Measurements from ENCODE around the gene AGAP1.

AGAP1 gene

DNA sequence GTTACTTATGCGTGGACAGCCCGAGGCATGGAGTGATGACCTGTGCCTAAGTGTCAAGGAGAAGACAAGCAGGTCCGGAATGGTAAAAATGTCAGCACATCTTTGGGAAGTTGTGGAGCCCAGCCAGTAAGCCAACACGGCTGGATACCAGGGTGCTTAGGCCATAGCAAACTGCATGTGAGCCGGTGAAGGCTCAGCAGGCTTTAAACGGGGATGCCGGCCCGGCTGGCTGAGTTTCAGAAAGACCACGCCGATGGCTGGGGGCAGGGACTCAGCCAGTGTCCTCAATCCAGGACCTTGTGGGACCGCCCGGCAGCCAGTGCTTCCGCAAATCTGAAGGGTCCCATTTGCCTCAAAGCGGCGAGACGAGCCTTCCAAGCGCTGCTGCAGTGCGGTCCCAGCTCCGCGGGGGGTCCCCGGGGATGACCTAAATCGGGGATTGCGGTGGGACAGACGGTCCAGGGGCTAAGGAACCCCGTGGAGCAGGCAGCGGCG, 946 bp upstream of the AGAP1 start:
- no peak for FAIRE-seq

DNA sequence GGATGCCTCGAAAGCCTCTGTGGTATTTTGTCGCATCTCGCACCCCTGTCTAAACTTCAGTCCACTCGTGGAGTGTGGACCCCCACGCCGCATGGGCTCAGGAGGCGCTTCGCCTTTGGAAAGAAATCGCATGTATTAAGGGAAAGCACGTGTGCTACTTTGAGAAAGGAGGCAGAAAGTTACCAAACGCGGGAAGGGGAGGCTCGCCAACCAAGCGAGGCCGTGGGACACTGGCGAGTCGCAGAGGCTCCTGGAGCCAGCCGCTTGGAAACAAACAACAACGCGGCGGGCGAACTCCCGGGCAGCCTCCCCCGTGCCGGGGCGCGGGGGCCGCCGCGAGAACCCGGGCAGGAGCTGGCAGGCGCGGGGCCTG, 455 bp upstream of the AGAP1 start:
- FAIRE-seq, result no peak

DNA sequence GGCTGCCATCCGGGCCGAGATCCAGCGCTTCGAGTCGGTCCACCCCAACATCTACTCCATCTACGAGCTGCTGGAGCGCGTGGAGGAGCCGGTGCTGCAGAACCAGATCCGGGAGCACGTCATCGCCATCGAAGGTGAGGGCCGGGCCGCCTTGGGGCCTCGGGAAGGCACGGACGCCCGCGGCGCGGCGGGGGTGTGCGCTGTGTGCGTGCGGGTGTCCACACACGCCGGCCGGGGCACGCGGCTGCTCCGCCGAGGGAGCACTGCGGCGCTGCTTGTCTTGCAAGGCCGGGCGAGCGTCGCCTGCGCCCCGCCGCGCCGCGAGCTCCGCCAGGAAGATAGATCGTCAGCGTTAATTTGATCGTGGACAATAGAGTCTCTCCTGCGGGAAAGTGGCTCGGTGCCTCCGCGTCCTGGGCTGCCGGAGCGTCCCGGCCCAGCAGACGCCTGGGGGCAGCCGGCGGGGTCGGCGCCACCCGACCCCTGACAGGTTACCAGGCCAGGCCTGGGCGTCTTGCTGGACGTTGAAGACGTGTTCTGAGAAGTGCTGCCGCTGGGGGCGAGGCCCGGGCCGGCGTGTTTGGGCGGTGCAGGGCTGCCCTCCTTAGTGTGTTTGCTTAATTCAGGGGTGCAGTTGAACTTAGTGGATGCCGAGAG, 1.0 kb downstream of the AGAP1 start:
- no peak for FAIRE-seq

DNA sequence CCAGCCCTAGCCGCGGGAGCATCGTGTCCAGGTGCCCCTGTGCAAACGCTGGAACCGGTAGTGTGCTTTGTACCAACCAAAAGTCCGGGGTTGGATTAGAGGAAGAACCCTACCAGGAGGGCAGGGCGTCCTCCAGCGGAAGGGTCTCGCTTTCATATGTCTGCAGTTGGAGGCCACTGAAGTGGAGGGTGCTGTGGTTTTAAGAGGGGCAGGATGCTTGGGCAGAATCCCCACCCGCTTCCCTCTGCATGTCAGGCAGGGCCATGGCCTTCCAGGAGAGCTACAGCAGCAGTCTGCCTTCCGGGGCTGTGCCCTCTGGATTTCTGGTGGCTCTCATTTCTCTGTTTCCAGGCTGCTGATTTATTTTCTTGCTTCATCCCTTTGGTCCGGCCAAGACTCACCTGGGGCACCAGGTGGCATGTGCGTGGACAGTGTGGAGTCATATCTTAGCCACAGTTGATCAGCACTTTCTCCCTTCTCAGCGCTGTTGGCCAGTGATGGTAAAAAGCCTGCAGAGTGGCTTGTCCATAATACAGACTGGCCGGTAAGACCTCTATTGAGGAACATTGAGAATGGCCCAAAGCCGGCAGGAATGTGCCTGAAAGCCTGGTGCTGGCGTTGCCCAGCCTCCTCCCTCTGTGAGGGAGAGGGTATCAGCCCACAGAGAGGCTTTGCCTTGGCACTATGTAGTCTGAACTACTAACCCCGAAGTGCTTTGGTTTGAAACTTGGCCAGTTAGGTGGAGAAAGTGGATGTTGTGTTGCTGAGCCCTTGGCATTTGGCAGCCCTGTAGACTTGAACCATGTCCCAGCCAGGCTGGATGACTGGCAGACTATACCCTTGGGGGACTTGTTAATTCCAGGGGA, 1.8 kb downstream of the AGAP1 start:
- FAIRE-seq, result no peak

DNA sequence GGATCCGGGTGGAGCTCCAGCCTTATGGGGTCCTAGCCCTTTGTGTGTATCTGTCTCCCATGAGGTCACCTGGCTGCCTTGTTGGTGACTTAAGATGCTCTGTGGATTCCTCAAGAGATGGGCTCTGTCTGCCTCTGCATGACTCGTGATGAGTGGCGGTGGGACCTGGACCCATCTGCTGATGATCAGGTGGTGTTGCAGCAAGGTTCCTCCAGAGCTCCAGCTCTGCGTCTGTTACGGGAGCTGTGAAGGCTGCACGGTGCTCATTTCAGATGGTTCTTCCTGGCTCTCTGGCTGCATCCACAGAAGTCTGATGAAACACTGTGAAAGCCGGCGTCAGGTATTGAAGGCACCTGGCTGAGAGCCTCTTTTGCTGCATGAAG, 2.4 kb downstream of the AGAP1 start:
- FAIRE-seq, result no peak

DNA sequence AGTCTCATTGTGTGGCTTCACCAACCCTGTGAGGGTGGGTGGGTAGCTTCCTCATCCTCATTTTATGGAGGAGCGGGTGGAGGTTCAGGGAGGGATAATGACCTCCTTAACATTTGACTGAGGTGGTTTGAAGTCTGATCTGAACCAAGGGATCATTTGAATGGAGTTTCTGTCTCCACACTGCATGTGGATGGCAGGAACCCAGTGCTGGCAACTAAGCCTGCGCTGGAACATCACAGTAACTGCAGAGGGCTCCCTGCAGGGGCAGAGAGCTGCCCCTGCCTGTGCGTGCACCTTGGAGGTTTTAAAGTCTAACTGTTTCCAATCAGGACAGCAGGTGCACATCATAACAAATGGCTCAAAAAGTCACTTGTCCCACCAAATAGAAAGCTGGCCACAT, 3.3 kb downstream of the AGAP1 start:
- FAIRE-seq, result no peak

DNA sequence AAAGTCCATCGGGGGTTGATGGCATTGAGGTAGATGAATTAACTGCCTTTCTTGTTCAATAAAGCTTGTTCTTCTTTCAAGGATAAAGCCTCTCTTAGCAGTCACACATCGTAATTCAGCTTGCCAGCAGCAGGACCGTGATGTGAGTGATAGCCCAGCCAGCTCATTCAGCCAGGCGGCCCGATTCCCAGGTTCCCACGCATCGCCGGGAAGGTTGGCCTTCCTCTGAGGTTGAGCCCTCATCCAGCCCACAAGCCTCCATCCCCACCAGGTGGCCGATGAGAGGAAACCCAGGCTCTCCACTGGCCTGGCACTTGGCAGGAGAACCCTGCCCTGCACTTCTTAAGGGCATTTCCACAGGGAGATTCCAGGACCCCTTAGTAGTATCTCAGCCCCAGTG, 4.7 kb downstream of the AGAP1 start:
- no peak for FAIRE-seq

DNA sequence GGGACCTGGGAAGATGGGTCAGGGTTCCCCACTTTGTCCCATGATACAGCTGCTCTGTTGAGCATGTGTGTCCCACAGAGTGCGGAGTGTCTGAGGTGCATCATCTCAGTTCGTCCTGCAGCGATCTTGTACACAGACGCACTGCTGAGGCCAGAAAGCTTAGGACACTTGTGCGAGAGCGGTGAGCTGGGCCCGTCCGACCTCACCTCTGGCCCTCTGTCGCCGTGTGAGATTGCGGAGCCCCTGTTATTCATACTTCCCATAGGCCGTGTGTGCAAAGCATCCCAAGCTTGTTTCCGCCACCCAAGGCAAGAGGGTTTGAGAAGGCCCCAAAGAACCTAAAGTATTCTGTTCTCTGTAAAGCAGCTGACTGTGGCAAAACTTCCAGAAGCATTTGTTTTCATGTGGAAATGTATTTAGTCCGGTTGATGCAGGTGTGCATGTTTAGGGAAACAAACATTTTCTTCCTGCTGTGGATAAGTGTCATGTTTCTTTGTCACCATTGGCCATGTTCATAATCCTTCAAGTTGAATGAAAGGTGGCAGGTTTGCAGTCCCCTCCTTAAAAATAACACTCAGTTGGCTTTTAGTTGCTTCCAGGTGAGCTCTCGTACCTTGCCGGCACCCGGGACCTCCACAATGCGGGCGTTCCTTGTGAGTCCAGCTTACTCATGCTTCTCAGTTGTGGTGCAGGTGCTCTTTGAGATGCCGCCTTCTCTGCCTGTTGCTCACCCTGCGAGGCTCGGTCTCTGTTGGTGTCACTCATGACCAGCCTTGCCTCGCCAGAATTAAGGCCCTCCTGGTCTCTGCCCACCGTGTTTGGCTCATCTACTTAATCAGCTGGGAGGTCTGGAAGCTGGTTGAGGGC, 5.3 kb downstream of the AGAP1 start:
- no peak for FAIRE-seq

DNA sequence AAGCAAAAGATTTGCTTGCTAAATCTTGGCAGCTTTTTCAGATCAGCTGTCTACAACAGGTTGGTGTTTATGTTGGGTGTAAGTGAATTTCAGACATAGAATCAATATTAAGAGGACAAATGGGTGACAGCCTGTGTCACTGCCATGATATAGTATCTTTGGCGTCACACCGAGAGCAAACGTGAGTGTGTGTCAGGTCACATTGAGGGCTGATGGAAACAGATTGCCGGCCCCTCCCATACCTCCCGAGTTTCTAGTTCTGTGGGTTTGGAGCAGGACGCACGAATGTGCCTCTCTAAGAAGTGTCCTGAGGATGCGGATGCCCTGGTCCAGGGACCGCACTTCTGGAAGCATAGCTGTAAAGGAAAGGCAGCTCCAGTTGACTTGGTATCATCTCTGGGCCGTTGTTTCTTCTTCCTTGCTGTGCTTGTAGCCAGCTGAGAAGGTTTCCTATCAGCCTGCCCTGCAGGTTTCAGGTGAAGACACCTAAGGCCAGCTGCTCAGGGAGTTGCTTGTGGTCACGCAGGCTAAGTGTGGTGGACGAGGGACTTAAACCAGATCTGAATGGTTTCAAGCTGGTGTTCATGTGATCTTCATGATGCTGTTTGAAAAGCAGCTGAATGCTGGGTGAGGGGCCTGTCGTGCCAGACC, 6.4 kb downstream of the AGAP1 start:
- FAIRE-seq, result no peak

DNA sequence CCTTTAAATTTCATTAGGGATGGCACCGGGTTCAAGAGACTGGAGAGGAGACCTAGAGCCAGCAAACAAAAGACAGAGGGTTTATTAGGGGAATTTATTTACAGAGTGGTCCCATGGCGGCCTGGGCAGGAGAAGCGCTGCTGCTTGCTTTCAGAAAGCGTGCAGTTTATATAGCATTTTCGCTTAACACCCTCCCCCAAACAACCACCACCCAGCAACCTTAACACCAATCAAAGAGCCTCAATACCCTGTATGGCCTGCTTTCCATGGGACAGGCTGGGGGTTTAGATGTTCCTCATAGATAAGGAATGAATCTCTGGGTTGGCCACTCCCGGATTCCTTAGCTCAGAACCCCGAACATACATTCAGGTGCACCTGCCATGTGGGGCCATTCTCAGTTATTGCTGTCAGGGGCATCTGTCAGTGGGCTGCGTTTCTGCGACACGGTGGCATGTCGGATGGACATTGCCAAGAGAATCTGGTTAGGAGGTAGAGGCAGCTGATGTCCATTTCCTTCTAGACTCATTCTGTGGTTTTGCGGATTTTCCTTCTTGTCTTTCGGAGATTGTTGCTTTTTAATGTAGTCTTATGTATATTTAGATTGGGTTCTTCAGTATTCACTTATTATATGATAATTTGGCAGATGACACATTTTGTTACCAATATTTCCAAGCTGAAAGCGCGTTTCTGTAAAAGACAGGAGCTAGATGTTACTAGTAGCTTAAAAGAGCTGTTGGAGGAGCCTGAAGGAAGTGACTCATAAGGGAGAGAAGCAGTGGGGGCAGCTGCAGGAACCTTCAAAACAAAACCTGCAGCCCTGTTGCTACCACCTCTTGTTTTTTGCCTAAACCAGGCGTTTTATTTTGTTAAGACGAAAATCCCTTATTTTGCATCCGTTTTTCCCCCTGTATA, 7.2 kb downstream of the AGAP1 start:
- FAIRE-seq, result no peak

DNA sequence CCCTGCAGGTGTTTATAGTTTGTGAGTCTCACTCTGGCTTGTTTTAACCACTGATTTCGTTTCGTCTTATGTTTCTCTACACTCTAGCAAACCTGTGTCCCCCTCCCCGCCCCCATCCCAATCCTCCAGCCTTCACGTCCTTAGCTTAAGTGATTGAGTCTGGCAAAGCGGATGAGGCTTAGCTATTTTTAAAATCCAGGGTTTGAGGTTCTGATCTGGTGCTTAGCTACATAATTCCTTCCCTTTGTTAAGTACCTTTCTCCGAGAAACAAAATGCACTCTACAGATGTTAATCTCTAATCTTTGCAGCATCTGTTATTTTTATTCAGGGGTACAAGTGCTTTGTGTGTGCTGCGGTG, 7.8 kb downstream of the AGAP1 start:
- FAIRE-seq, result no peak

DNA sequence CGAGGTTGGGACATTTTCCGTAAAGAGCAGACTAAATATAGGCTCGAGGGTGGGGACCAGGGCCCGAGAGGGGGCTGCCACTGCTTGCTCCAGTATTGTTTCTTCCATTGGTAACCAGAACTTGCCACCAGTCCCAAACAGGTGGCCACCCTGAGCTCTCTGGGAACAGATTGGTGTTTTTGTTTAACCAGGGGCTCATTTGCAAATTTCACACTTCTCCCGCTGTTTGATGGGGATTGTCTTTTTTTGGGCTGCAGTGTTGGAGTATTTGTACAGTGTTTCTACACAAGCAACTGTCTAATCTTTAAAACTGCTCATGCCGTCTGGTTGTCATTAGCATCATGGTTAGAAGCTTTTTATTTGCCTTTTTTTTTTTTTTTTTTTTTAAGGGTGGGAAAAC, 8.5 kb downstream of the AGAP1 start:
- FAIRE-seq, result no peak

DNA sequence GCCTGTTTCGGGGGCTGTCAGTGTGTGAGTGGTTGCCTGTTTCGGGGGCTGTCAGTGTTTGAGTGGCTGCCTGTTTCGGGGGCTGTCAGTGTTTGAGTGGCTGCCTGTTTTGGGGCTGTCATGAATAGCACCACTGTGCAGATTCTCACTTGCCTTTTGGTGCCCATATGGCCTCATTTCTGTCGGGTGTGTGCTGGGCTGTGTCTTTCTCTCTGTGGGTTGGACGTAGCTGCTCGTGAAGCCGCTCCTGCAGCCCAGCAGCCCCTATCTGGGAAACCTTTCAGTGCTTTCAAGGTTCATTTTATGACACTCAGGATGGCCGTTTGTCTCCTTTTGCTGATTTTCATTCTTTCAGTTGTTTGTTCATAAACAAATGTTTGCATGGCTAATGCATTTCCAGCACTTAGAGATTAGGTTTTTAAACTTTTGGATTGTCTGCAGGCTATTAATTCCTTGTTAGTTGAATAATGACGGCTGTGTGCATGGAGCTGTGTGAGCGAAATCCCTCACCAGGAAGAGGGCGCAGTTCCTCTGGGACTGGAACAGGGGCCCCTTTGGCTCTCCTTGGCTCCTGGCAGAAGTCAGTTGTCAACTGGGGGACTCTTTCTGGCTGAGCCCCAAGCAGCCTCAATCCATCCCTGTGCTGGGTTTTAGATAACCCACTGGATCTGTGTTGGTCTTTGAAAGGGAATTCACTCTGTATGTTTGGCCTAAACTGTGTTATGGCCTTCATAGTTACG, 10.8 kb downstream of the AGAP1 start:
- FAIRE-seq, result no peak

DNA sequence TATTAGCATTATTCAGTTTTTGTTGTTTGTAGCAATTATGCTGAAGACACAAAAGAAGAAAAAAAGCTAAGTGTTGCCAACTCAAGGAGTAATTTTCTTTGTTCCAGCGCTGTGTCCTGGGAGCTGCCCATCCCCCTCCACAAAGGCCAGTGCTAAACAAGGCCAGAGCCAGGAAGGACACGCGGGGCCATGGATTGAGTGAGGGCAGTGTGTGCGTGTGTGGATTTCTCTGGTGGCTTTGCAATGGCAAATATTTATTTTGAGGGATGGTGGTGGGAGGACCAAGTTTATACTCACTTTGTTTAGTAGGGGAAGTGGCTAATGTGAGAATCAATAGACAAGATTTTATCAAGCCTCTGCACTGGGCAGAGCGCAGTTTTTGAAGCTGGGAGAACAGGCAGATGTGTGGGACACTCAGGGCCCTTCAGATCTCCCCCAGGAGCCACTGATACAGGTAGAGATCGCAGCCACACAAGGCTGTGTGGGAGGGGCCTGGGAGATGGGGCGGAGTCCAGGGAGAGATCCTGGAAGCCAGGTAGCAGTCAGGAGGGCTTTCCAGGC, 11.4 kb downstream of the AGAP1 start:
- FAIRE-seq, result no peak

DNA sequence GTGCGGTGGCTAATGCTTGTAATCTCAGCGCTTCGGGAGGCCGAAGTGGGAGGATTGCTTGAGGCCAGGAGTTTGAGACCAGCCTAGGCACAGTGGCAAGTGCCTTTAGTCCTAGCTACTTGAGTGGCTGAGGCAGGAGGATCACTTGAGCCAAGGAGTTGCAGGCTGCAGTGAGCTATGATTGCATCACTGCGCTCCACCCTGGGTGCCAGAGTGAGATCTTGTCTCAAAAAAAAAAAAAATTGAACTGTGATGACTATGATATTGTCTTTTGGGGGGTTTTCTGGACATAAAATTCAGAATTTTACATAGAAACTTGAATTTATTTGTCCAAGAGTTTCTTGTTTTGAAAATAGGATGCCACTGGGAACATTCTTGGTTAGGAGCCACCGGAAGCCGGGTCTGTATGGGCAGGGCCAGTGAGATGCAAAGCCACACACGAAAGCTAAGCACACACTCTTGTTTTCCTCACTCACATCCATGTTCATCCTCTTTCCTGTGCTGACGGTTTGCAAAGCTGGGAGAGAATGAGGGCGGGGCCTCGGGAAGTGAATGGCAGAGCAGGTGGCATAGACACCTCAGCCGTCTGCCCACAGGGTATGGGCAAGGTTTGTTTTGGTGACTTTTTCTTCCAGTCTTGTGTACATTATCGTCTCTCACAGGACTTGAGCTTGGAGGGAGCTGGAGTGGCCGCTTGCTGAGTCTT, 12.6 kb downstream of the AGAP1 start:
- no peak for FAIRE-seq

DNA sequence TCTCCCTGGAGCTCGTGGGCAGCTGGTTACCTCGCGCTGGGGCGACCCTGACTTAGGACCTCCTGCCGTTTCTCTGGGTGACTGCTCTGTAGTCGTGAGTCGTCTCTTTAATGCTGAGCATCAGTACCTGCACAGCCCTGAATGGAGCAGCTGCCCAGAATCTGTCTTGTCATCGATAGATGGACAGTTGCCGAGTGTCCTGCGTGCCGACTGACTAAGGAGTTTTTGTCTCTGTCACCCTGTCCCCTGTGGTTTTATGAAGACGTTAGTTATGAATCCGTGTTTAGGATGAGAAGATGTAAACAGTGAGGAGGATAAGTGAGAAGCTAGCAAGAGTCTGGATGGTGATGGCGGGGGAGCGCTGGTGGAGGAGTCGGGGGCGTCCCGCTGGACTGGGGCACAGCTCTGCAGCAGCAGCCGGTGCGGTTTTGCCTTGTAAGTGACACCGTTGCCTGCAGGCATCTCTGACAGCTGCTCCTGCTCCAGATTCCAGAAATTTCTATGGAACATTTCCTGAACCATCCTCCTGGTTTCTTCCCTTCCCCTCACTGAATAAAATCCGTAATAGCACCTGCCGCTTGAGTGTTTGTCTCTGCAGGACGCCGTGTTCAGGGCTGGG, 13.3 kb downstream of the AGAP1 start:
- no peak for FAIRE-seq

DNA sequence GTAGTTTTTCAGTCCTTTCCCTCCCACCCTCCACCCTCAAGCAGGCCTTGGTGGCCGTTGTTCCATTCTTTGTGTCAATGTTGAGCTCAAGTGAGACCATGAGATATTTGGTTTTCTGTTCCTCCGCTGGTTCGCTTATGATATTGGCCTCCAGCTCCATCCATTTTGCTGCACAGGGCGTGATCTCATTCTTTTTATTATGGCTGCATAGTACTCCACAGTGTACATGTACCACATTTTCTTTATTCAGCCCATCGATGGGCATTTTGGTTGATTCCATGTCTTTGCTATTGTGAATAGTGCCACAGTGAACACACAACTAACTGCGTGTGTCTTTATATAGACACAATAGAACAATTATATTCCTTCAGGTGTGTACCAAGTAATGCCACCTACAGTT, 14.1 kb downstream of the AGAP1 start:
- FAIRE-seq, result no peak

DNA sequence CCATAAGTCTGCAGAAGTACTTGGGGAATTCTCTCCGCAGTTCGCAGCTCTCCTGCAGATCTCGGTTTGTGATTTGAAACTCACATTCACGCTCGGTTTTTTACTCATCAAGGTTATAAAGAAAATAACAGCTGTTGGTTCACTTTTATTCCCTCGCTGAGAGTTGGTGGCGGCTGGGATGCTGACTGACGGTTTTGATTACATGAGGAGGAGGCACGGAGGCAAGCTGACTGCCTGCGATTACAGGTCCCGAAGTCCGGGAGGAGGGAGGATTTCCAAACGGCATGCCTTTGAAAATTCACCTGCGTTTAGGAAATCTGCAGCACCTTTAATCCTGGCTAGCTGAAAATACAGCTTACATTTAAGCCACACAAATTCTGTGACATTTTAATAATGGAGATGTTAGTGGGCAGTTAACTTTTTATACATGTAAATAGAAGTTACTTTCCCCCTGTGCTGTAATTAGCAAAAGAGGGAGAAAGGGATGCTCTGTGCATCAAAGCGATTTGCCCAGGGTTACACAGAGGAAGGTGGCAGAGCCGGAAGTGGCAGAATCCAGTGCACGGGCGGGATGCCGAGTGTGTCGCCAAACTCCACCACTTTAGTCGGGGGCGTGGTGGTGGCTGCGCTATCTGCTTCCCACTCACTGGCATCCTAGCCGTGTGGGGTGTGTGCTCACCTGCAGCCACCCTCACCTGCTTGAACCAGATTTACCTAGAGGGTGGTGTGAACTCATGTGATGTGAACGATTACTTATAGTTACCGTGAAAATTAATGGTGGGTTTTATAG, 14.7 kb downstream of the AGAP1 start:
- FAIRE-seq, result no peak

DNA sequence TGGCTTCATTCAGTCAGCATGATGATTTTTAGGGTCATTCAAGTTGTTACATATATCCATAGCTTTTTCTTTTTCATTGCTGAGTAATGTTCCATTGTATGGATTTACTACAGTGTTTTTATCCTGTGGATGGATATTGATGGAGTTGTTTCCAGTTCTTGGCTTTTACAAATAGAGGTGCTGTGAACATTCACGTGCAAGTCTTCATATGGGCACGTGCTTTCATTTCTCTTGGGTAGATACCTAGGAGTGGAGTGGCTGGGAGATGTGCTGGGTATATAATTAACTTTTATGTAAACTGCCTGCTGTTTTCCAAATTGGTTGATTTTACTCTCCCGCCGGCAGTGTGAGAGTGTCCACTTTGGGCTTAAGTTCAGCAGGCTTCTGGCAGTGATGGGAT, 16.5 kb downstream of the AGAP1 start:
- no peak for FAIRE-seq
